Measurements from ENCODE around the gene SCMH1.
A peak's percentile ranks its signal among the peaks of the same experiment; 100 is the strongest.

- no peak for TF ChIP-seq SIN3A (IDR thresholded peaks at IDR 0.05; ENCODE audit: borderline replicate concordance, low read depth, low read length)
- TF ChIP-seq RFX5 (IDR thresholded peaks at IDR 0.05; ENCODE audit: low read length), result no peak
- TF ChIP-seq CTCF (IDR thresholded peaks at IDR 0.05), result no peak
- TF ChIP-seq YY1 (IDR thresholded peaks at IDR 0.05; ENCODE audit: low read depth), result no peak
- TF ChIP-seq USF1 (IDR thresholded peaks at IDR 0.05; ENCODE audit: borderline replicate concordance, low read depth), result no peak
- peak in 1 of 2 experiments; percentile 77; a peak in 2 of 4 replicates for TF ChIP-seq EP300 (IDR thresholded peaks at IDR 0.05; ENCODE audit: borderline replicate concordance in 1 of 2, low read depth in 1 of 2, low read length in 1 of 2)
Measured at GRCh38 chr1:41109310-41110197, 132.6 kb downstream of the SCMH1 start.

Data from SK-N-SH (cell line).